Peyer's patch (tissue), 4 donors: Measurements from ENCODE around the gene CHCHD4. TPM values are rescaled to one million over a fixed set of nuclear protein-coding genes. Genes with fewer than 3 reads are reported as not detected.

Experiments
- DNase-seq, 3 donors: peaks; one replicate each; pipeline ENCODE4 v3.0.0-alpha.2; 2017 to 2019
- H3K27ac ChIP-seq, 4 donors: fragments of 200-600 bp; sonication (generic); one replicate each; pipeline ENCODE4 v1.5.1; 2016 to 2019
- H3K27me3 ChIP-seq, 2 donors: fragments of 200-600 bp; sonication (generic); one replicate each; pipeline ENCODE4 v1.5.1; 2019
- H3K36me3 ChIP-seq, 3 donors: fragments of 200-600 bp; sonication (generic); one replicate each; pipeline ENCODE4 v1.5.1; 2016 to 2019
- H3K4me1 ChIP-seq, 4 donors: fragments of 200-600 bp; sonication (generic); one replicate each; pipeline ENCODE4 v1.5.1; 2016 to 2019
- H3K4me3 ChIP-seq, 4 donors: fragments of 200-600 bp; sonication (generic); 1 replicate in 3 of 4; 2 replicates in 1 of 4; pipeline ENCODE4 v1.5.1; 2016 to 2019; ENCODE audit warnings: mild to moderate bottlenecking in 1 of 4
- H3K9me3 ChIP-seq, 4 donors: fragments of 200-600 bp; sonication (generic); one replicate each; pipeline ENCODE4 v1.5.1; 2016 to 2019; ENCODE audit warnings: mild to moderate bottlenecking in 1 of 4
- CTCF ChIP-seq, 6 experiments: fragments of 450-650 bp in 4 of 6; fragments of 200-600 bp in 2 of 6; sonication (generic) in 1 of 6; IDR thresholded peaks; one replicate each; pipeline ENCODE4 v1.5.1; 2017 to 2019; ENCODE audit warnings: antibody characterized with exemption in 6 of 6, mild to moderate bottlenecking in 3 of 6, moderate library complexity in 1 of 6
- POLR2A ChIP-seq, 2 donors: fragments of 450-650 bp; IDR thresholded peaks; one replicate each; pipeline ENCODE4 v1.5.1; 2017; ENCODE audit warnings: antibody characterized with exemption in 2 of 2, mild to moderate bottlenecking in 2 of 2, moderate library complexity in 2 of 2
- total RNA-seq, 4 donors: library from RNA; depleted of rRNA; stranded (reverse); fragments of >200 nt; gene quantifications; one replicate each; pipeline ENCODE4 v1.1.0, GENCODE V29; 2016

CHCHD4 gene
- total RNA-seq, 4 donors from 2014 or later: 10.7 to 15.7 (median 11.6) TPM

GRCh38 chr3:14153663-14154062, 29.0 kb upstream of the CHCHD4 start:
- no peak for DNase-seq
- Histone ChIP-seq H3K4me3 (no peak overlapping the region), H3K4me1 (no peaks in the 10 kb centered on the region), H3K36me3 (peaks cover 0 to 85% (median 0%) of the 10 kb centered on the region in 3 donors), H3K27me3 (no peaks in the 10 kb centered on the region), H3K9me3 (no peaks in the 10 kb centered on the region), H3K27ac (no peak overlapping the region)
- TF ChIP-seq CTCF (IDR thresholded peaks at IDR 0.05) (no peak), POLR2A (IDR thresholded peaks at IDR 0.05) (no peak)

- H3K9me3 ChIP-seq: no peaks in the 10 kb centered on the region
- TF ChIP-seq POLR2A (IDR thresholded peaks at IDR 0.05): no peak
- no peak for TF ChIP-seq CTCF (IDR thresholded peaks at IDR 0.05)
- H3K4me3 ChIP-seq: no peak overlapping the region
- no peaks in the 10 kb centered on the region for H3K27me3 ChIP-seq
- DNase-seq: no peak
- H3K4me1 ChIP-seq: no peaks in the 10 kb centered on the region
- peaks cover 0 to 85% (median 0%) of the 10 kb centered on the region in 3 donors for H3K36me3 ChIP-seq
- no peak overlapping the region for H3K27ac ChIP-seq
Observed at GRCh38 chr3:14152963-14153355, 28.3 kb upstream of the CHCHD4 start.

- Histone ChIP-seq H3K27me3 (no peaks in the 10 kb centered on the region), H3K4me1 (no peaks in the 10 kb centered on the region), H3K9me3 (no peaks in the 10 kb centered on the region), H3K36me3 (peaks cover 0 to 85% (median 0%) of the 10 kb centered on the region in 3 donors), H3K27ac (no peak overlapping the region), H3K4me3 (no peak overlapping the region)
- TF ChIP-seq CTCF (IDR thresholded peaks at IDR 0.05): peak in 3 of 6 experiments; percentile 15 to 50 (median 36)
- TF ChIP-seq POLR2A (IDR thresholded peaks at IDR 0.05): no peak
- no peak for DNase-seq
Observed at GRCh38 chr3:14152233-14152962, 27.7 kb upstream of the CHCHD4 start.

- TF ChIP-seq POLR2A (IDR thresholded peaks at IDR 0.05) (no peak), CTCF (IDR thresholded peaks at IDR 0.05) (no peak)
- Histone ChIP-seq H3K27me3 (no peaks in the 10 kb centered on the region), H3K9me3 (no peaks in the 10 kb centered on the region), H3K27ac (no peak overlapping the region), H3K4me3 (no peak overlapping the region), H3K36me3 (peaks cover 0 to 85% (median 0%) of the 10 kb centered on the region in 3 donors), H3K4me1 (peaks cover 0 to 3% (median 0%) of the 10 kb centered on the region in 4 donors)
- DNase-seq: no peak
Observed at GRCh38 chr3:14151471-14152083, 26.9 kb upstream of the CHCHD4 start.

- Histone ChIP-seq H3K27ac (no peak overlapping the region), H3K9me3 (no peaks in the 10 kb centered on the region), H3K4me1 (peaks cover 0 to 10% (median 0%) of the 10 kb centered on the region in 4 donors), H3K27me3 (no peaks in the 10 kb centered on the region), H3K36me3 (peaks cover 0 to 84% (median 0%) of the 10 kb centered on the region in 3 donors), H3K4me3 (no peak overlapping the region)
- no peak for TF ChIP-seq CTCF (IDR thresholded peaks at IDR 0.05)
- no peak for TF ChIP-seq POLR2A (IDR thresholded peaks at IDR 0.05)
- DNase-seq: no peak
Observed at GRCh38 chr3:14150491-14151230, 26.0 kb upstream of the CHCHD4 start.
